Colon (tissue), 2 donors: Measurements from ENCODE around the gene SKOR2.

Experiments used
- FAIRE-seq: peaks from 2 replicates; lab custom pipeline; 2012; peaks lifted over from hg19 to GRCh38; lab: Jason Lieb, UNC
- donor health status: control.
- donor health status: control.

The SKOR2 gene

GRCh38 chr18:47260120-47260923, 8.9 kb upstream of the SKOR2 start:
- FAIRE-seq, result no peak

- FAIRE-seq, result no peak
Measured at GRCh38 chr18:47254341-47254939, 3.0 kb upstream of the SKOR2 start.

GRCh38 chr18:47253101-47253654, 1.7 kb upstream of the SKOR2 start:
- no peak for FAIRE-seq

- no peak for FAIRE-seq
Measured at GRCh38 chr18:47250391-47251046, 941 bp downstream of the SKOR2 start.

- no peak for FAIRE-seq
Measured at GRCh38 chr18:47249314-47249981, 2.0 kb downstream of the SKOR2 start.

- no peak for FAIRE-seq
Measured at GRCh38 chr18:47248604-47249313, 2.7 kb downstream of the SKOR2 start.

- no peak for FAIRE-seq
Measured at GRCh38 chr18:47248115-47248603, 3.3 kb downstream of the SKOR2 start.

GRCh38 chr18:47247416-47248114, 3.9 kb downstream of the SKOR2 start:
- no peak for FAIRE-seq

GRCh38 chr18:47247036-47247415, 4.4 kb downstream of the SKOR2 start:
- FAIRE-seq, result no peak

- FAIRE-seq, result no peak
Measured at GRCh38 chr18:47246027-47246971, 5.2 kb downstream of the SKOR2 start.

GRCh38 chr18:47244086-47244485, 7.4 kb downstream of the SKOR2 start:
- FAIRE-seq, result no peak

- no peak for FAIRE-seq
Measured at GRCh38 chr18:47235096-47235495, 16.4 kb downstream of the SKOR2 start.

GRCh38 chr18:47226660-47227059, 24.8 kb downstream of the SKOR2 start:
- FAIRE-seq, result no peak

GRCh38 chr18:47215554-47216138, 35.8 kb downstream of the SKOR2 start:
- FAIRE-seq, result no peak

- FAIRE-seq, result no peak
Measured at GRCh38 chr18:47209171-47209570, 42.3 kb downstream of the SKOR2 start.

- FAIRE-seq, result no peak
Measured at GRCh38 chr18:47206945-47207637, 44.4 kb downstream of the SKOR2 start.

GRCh38 chr18:47204908-47205522, 46.4 kb downstream of the SKOR2 start:
- FAIRE-seq, result no peak
